Ishikawa (cell line): ENCODE data around the gene CXCR1.

Experiments used
- CEBPB ChIP-seq: IDR thresholded peaks from 2 replicates; pipeline ENCODE4 v1.6.1; 2012
- CREB1 ChIP-seq: IDR thresholded peaks from 2 replicates; pipeline ENCODE4 v1.6.1; 2012; ENCODE audit warnings: low read depth
- EGR1 ChIP-seq: IDR thresholded peaks from 2 replicates; pipeline ENCODE4 v1.6.1; 2012
- EP300 ChIP-seq: IDR thresholded peaks from 2 replicates; pipeline ENCODE4 v1.6.1; 2012; ENCODE audit warnings: borderline replicate concordance
- FOXM1 ChIP-seq: IDR thresholded peaks from 2 replicates; pipeline ENCODE4 v1.6.1; 2012; ENCODE audit warnings: low read depth, borderline replicate concordance
- MAX ChIP-seq: IDR thresholded peaks from 2 replicates; pipeline ENCODE4 v1.6.1; 2012
- NFIC ChIP-seq: IDR thresholded peaks from 2 replicates; pipeline ENCODE4 v1.6.1; 2012
- RAD21 ChIP-seq: IDR thresholded peaks from 2 replicates; pipeline ENCODE4 v1.6.1; 2012; ENCODE audit warnings: low read depth
- REST ChIP-seq: IDR thresholded peaks from 2 replicates; pipeline ENCODE4 v1.6.1; 2012; ENCODE audit warnings: low read depth, mild to moderate bottlenecking
- TAF1 ChIP-seq: IDR thresholded peaks from 2 replicates; pipeline ENCODE4 v1.6.1; 2012; ENCODE audit warnings: low read depth, mild to moderate bottlenecking
- TCF12 ChIP-seq: IDR thresholded peaks from 2 replicates; pipeline ENCODE4 v1.6.1; 2012; ENCODE audit warnings: low read depth
- YY1 ChIP-seq: IDR thresholded peaks from 2 replicates; pipeline ENCODE4 v1.6.1; 2012; ENCODE audit warnings: low read depth

- TF ChIP-seq TCF12 (no peak), REST (no peak), TAF1 (no peak), EP300 (no peak), MAX (no peak), CREB1 (no peak), CEBPB (no peak), FOXM1 (no peak), YY1 (no peak), EGR1 (no peak), RAD21 (no peak), NFIC (no peak)
These were observed 42.3 kb upstream of the CXCR1 start for GRCh38 chr2:218209078-218209477.
